ENCODE measurements around the gene ACSL4. TPM values are rescaled to one million over a fixed set of nuclear protein-coding genes. Genes with fewer than 3 reads are reported as not detected.
A peak's percentile ranks its signal among the peaks of the same experiment; 100 is the strongest.
"Not testable (repeated sequence)": the region's sequence is repeated elsewhere in the genome, so short reads cannot be mapped to it uniquely, and the experiment has no call there.

The ACSL4 gene
- total RNA-seq, 1 donor from 2014 or later = 28.7 TPM

GRCh38 chrX:109660435-109661143 lies 72.5 kb downstream of the ACSL4 start:
- ATAC-seq = no peak

- ATAC-seq = no peak
These were observed 74.7 kb downstream of the ACSL4 start for GRCh38 chrX:109658391-109658790.

GRCh38 chrX:109657364-109657763 lies 75.7 kb downstream of the ACSL4 start:
- ATAC-seq = not testable (repeated sequence)

GRCh38 chrX:109656774-109657173 lies 76.3 kb downstream of the ACSL4 start:
- ATAC-seq = no peak

- ATAC-seq = no peak
These were observed 77.4 kb downstream of the ACSL4 start for GRCh38 chrX:109655502-109656201.

- ATAC-seq = no peak
These were observed 78.4 kb downstream of the ACSL4 start for GRCh38 chrX:109654516-109655109.

- not testable (repeated sequence) for ATAC-seq
These were observed 88.4 kb downstream of the ACSL4 start for GRCh38 chrX:109644671-109645070.

- ATAC-seq = no peak
These were observed 89.4 kb downstream of the ACSL4 start for GRCh38 chrX:109643687-109644086.

GRCh38 chrX:109638158-109638557 lies 94.9 kb downstream of the ACSL4 start:
- ATAC-seq = no peak

- not testable (repeated sequence) for ATAC-seq
These were observed 95.6 kb downstream of the ACSL4 start for GRCh38 chrX:109637477-109637876.

- ATAC-seq = peak; percentile 36
These were observed 97.9 kb downstream of the ACSL4 start for GRCh38 chrX:109635146-109635545.

GRCh38 chrX:109632906-109633504 lies 100.1 kb downstream of the ACSL4 start:
- ATAC-seq = no peak

- ATAC-seq = no peak
These were observed 103.7 kb downstream of the ACSL4 start for GRCh38 chrX:109629310-109629709.

- ATAC-seq = no peak
These were observed 106.4 kb downstream of the ACSL4 start for GRCh38 chrX:109626637-109627036.

GRCh38 chrX:109624641-109625616 lies 108.1 kb downstream of the ACSL4 start, which contains the start of gene KCNE5:
KCNE5 (minus strand) TSS chrX:109625172; CDS start chrX:109625020, 152 bp downstream.
- no peak for ATAC-seq

- ATAC-seq = no peak
These were observed 109.1 kb downstream of the ACSL4 start for GRCh38 chrX:109623997-109624396.

- no peak for ATAC-seq
These were observed 110.8 kb downstream of the ACSL4 start for GRCh38 chrX:109622270-109622669.

GRCh38 chrX:109619771-109620170 lies 113.3 kb downstream of the ACSL4 start:
- ATAC-seq = no peak

GRCh38 chrX:109614951-109615350 lies 118.1 kb downstream of the ACSL4 start:
- ATAC-seq = no peak

- no peak for ATAC-seq
These were observed 131.6 kb downstream of the ACSL4 start for GRCh38 chrX:109601486-109601885.

- no peak for ATAC-seq
These were observed 132.8 kb downstream of the ACSL4 start for GRCh38 chrX:109600237-109600651.

GRCh38 chrX:109596015-109596414 lies 137.0 kb downstream of the ACSL4 start:
- no peak for ATAC-seq

Measured in esophagus mucosa (tissue), 1 donor.